Measurements from ENCODE around the gene SLC4A1. TPM values are rescaled to one million over a fixed set of nuclear protein-coding genes. Genes with fewer than 3 reads are reported as not detected.

SLC4A1 gene
- total RNA-seq, 6 donors from 2014 or later, result 0.46 to 6.3 (median 1.0) TPM; not detected in 1

- H3K27ac ChIP-seq, result no peak overlapping the region
- no peaks in the 10 kb centered on the region for H3K9me3 ChIP-seq
- ATAC-seq (ENCODE audit: low FRiP score in 2 of 2), result peak in 1 of 2 donors; percentile 23
- H3K36me3 ChIP-seq, result no peaks in the 10 kb centered on the region
- WGBS, 2 donors, result 35 to 66% methylated on average over 11 to 13 of the region's 13 CpGs
- no peak for DNase-seq
- H3K27me3 ChIP-seq, result no peaks in the 10 kb centered on the region
- TF ChIP-seq POLR2AphosphoS5 (IDR thresholded peaks at IDR 0.05) (no peak), CTCF (IDR thresholded peaks at IDR 0.05) (no peak), POLR2A (IDR thresholded peaks at IDR 0.05) (no peak), EP300 (IDR thresholded peaks at IDR 0.05) (no peak)
- peaks cover 0 to 7% (median 3%) of the 10 kb centered on the region in 4 donors for H3K4me1 ChIP-seq
- H3K4me3 ChIP-seq, result no peak overlapping the region
These were observed 4.5 kb upstream of the SLC4A1 start for GRCh38 chr17:44272321-44272951.

- no peak overlapping the region for H3K4me3 ChIP-seq
- ATAC-seq (ENCODE audit: low FRiP score in 2 of 2), result no peak
- no peaks in the 10 kb centered on the region for H3K36me3 ChIP-seq
- H3K27me3 ChIP-seq, result no peaks in the 10 kb centered on the region
- H3K27ac ChIP-seq, result peak overlapping the region in 1 of 4 donors; percentile 61
- TF ChIP-seq POLR2AphosphoS5 (IDR thresholded peaks at IDR 0.05) (no peak), POLR2A (IDR thresholded peaks at IDR 0.05) (no peak), CTCF (IDR thresholded peaks at IDR 0.05) (no peak), EP300 (IDR thresholded peaks at IDR 0.05) (no peak)
- H3K9me3 ChIP-seq, result no peaks in the 10 kb centered on the region
- peaks cover 0 to 7% (median 3%) of the 10 kb centered on the region in 4 donors for H3K4me1 ChIP-seq
- WGBS, 2 donors, result 66 to 70% methylated on average over 5 to 7 of the region's 7 CpGs
- DNase-seq, result peak in 1 of 2 donors; percentile 44
These were observed 1.8 kb upstream of the SLC4A1 start for GRCh38 chr17:44269535-44270240.

GRCh38 chr17:44268709-44269534 is 987 bp upstream of the SLC4A1 start:
- Histone ChIP-seq H3K27me3 (no peaks in the 10 kb centered on the region), H3K27ac (peak overlapping the region in 1 of 4 donors; percentile 61), H3K4me1 (peaks cover 0 to 7% (median 3%) of the 10 kb centered on the region in 4 donors), H3K36me3 (no peaks in the 10 kb centered on the region), H3K4me3 (no peak overlapping the region), H3K9me3 (no peaks in the 10 kb centered on the region)
- ATAC-seq (ENCODE audit: low FRiP score in 2 of 2) (no peak), DNase-seq (no peak)
- WGBS, 2 donors, result 73 to 76% methylated on average over 10 to 11 of the region's 11 CpGs
- TF ChIP-seq POLR2AphosphoS5 (IDR thresholded peaks at IDR 0.05), result no peak
- no peak for TF ChIP-seq CTCF (IDR thresholded peaks at IDR 0.05)
- TF ChIP-seq EP300 (IDR thresholded peaks at IDR 0.05), result no peak
- TF ChIP-seq POLR2A (IDR thresholded peaks at IDR 0.05), result no peak

GRCh38 chr17:44267165-44267455 is 825 bp downstream of the SLC4A1 start:
- no peak for ATAC-seq (ENCODE audit: low FRiP score in 2 of 2)
- no peak for DNase-seq
- no peaks in the 10 kb centered on the region for H3K9me3 ChIP-seq

More at GRCh38 chr17:44267165-44267455, 825 bp downstream of the SLC4A1 start:
- no peak overlapping the region for H3K4me3 ChIP-seq
- no peak for TF ChIP-seq CTCF (IDR thresholded peaks at IDR 0.05)
- TF ChIP-seq POLR2A (IDR thresholded peaks at IDR 0.05), result no peak
- no peak for TF ChIP-seq EP300 (IDR thresholded peaks at IDR 0.05)
- no peak for TF ChIP-seq POLR2AphosphoS5 (IDR thresholded peaks at IDR 0.05)
- H3K4me1 ChIP-seq, result no peaks in the 10 kb centered on the region
- H3K27me3 ChIP-seq, result no peaks in the 10 kb centered on the region
- WGBS, 2 donors, result 96% methylated on average over 5 of the region's 5 CpGs
- H3K27ac ChIP-seq, result no peak overlapping the region
- no peaks in the 10 kb centered on the region for H3K36me3 ChIP-seq

Data from upper lobe of left lung (tissue), 6 donors.